ENCODE data around the gene FRS3.

Gene FRS3

DNA sequence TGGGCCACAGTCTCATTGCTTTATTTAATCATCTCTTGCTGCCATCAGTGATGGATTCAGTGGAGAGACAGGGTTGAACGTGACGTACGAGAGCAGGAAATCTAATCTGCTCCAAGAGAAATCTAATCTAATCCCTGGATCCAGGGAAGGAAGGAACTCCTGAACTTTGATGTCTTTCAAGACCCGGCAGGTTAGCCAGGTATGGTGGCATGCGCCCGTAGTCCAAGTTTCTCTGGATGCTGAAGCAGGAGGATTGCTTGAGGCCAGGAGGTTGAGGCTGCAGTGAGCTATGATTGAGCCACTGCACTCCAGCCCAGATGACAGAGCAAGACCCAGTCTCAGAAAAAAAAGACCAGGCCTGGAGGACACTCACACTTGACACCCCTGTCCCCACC lies 21.1 kb downstream of the FRS3 start:
- H3K9ac ChIP-seq, result no peak overlapping the region
- H3K4me1 ChIP-seq, result peaks cover 37% of the 10 kb centered on the region
- no peaks in the 10 kb centered on the region for H3K27me3 ChIP-seq

DNA sequence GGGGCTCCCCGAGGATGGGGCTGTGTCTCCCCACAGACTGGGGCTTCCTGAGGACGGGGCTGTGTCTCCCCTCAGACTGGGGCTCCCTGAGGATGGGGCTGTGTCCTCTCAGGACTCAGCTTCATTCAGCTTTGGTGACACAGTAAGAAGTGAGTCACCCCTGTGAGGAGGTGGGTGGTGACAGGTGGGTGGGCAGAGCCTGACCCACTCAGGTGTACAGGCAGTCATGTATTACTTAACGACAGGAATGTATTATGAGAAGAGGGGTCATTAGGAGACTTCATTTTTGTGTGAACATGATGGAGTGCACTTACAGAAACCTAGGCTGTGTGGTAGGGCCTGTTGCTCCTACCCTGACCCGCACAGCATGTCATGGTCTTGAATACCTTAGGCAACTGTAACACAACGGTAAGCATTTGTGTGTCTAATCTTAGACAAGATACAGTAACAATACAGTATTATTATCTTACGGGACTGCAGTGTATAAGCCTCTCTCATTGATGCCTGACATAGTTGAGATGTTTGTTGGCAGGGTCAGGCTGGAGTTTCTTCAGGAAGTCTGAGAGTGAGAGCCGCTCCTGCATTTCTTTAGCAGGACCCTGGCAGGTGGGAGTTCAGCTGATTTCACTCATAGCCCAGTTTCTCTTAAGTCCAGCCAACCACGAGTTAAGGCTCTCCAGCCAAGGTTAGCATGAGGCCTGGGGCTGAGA lies 21.6 kb downstream of the FRS3 start:
- Histone ChIP-seq H3K4me3 (no peak overlapping the region), H3K27ac (0 out of 2 replicates have a peak overlapping the region, but pooled peaks have one; percentile 2), H3K4me1 (peaks cover 37% of the 10 kb centered on the region), H3K4me2 (peak overlapping the region; percentile 69; the same call in 1 of the 2 replicates), H3K9me3 (no peaks in the 10 kb centered on the region), H3K36me3 (no peaks in the 10 kb centered on the region), H4K20me1 (no peaks in the 10 kb centered on the region), H3K9ac (no peak overlapping the region), H3K27me3 (no peaks in the 10 kb centered on the region)
- no peak for TF ChIP-seq Cebpa-rat (IDR thresholded peaks at IDR 0.05)

More for the DNA sequence above, 21.1 kb downstream of the FRS3 start:
- Histone ChIP-seq H3K27ac (no peak overlapping the region), H4K20me1 (no peaks in the 10 kb centered on the region), H3K9me3 (no peaks in the 10 kb centered on the region), H3K36me3 (no peaks in the 10 kb centered on the region), H3K4me2 (no peak overlapping the region), H3K4me3 (no peak overlapping the region)
- no peak for TF ChIP-seq Cebpa-rat (IDR thresholded peaks at IDR 0.05)

DNA sequence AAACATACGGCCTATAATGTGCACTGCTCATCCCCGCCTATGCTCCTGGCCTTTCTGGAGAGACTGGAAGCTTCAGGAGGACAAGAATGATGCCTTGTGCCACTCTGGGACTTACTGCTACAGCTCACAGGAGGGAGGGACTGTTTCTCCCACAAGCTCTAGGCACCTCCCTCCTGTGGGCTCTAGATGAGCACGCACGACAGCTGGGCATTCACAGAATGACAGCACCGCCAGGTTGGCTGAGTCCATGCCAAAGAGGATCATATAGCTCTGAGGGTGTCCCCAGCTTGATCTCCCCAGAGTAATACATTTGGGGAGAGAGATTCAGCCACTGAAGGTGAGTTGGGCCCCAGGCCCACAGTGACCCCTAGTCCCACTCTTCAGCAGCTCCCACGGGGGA lies 22.4 kb downstream of the FRS3 start:
- H3K4me2 ChIP-seq, result peak overlapping the region; percentile 69

DNA sequence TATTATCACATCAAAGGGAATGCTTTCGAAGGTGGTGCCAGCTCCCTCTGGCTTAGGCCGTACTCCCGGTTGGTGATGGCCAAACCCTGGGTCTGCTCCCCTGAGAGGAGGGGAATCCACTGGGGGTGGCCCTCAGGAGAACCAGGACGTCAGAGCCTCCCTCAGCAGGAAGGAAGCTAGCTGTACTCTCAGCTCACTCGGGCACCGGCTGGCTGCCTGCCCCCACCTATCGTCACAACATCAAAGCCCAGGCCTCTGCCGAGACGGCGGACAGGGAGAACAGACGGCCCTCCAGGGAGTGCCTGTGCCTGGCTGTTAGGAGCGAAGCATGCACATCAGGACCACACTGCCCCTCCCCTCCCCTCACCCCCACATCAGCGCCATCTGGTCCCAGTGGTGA lies 23.3 kb downstream of the FRS3 start:
- peak overlapping the region; percentile 16; the same call in 1 of the 2 replicates for H3K9ac ChIP-seq
- TF ChIP-seq Cebpa-rat (IDR thresholded peaks at IDR 0.05), result no peak

More for the DNA sequence above, 22.4 kb downstream of the FRS3 start:
- no peaks in the 10 kb centered on the region for H4K20me1 ChIP-seq
- H3K9me3 ChIP-seq, result no peaks in the 10 kb centered on the region
- H3K9ac ChIP-seq, result no peak overlapping the region
- no peak for TF ChIP-seq Cebpa-rat (IDR thresholded peaks at IDR 0.05)
- H3K4me3 ChIP-seq, result no peak overlapping the region
- H3K27ac ChIP-seq, result 0 out of 2 replicates have a peak overlapping the region, but pooled peaks have one; percentile 2
- H3K27me3 ChIP-seq, result no peaks in the 10 kb centered on the region
- H3K36me3 ChIP-seq, result no peaks in the 10 kb centered on the region
- peaks cover 37% of the 10 kb centered on the region for H3K4me1 ChIP-seq

DNA sequence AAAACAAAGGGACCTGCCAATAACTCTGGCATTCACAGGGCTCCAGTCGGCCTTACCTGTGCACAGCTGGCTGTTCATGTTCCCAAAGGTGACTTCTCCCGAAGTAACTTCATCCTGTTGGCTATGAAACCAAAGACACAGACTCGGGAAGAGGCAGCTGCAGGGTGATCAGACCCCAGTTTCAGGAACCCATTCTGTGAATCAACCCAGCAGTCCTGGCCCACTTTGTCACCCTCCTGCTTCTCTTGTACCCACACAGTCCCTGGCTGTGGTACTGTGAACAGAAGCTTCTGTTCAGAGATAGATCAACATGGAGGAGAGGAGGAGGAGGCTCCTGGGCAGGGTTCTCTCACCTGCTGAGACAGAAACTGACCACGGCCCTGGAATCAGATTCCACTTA lies 23.8 kb downstream of the FRS3 start:
- peak overlapping the region; percentile 63; the same call in 1 of the 2 replicates for H3K27ac ChIP-seq
- no peak overlapping the region for H3K4me3 ChIP-seq
- H4K20me1 ChIP-seq, result no peaks in the 10 kb centered on the region
- H3K27me3 ChIP-seq, result no peaks in the 10 kb centered on the region
- no peak for TF ChIP-seq Cebpa-rat (IDR thresholded peaks at IDR 0.05)
- no peaks in the 10 kb centered on the region for H3K36me3 ChIP-seq
- peak overlapping the region; percentile 69 for H3K4me2 ChIP-seq
- H3K9ac ChIP-seq, result peak overlapping the region; percentile 16; the same call in 1 of the 2 replicates
- H3K4me1 ChIP-seq, result peaks cover 37% of the 10 kb centered on the region
- H3K9me3 ChIP-seq, result no peaks in the 10 kb centered on the region

More for the DNA sequence above, 23.3 kb downstream of the FRS3 start:
- peak overlapping the region; percentile 63 for H3K27ac ChIP-seq
- peaks cover 37% of the 10 kb centered on the region for H3K4me1 ChIP-seq
- H3K27me3 ChIP-seq, result no peaks in the 10 kb centered on the region
- 0 out of 2 replicates have a peak overlapping the region, but pooled peaks have one; percentile 17 for H3K4me3 ChIP-seq
- no peaks in the 10 kb centered on the region for H3K9me3 ChIP-seq
- peak overlapping the region; percentile 69 for H3K4me2 ChIP-seq
- H4K20me1 ChIP-seq, result no peaks in the 10 kb centered on the region
- H3K36me3 ChIP-seq, result no peaks in the 10 kb centered on the region

DNA sequence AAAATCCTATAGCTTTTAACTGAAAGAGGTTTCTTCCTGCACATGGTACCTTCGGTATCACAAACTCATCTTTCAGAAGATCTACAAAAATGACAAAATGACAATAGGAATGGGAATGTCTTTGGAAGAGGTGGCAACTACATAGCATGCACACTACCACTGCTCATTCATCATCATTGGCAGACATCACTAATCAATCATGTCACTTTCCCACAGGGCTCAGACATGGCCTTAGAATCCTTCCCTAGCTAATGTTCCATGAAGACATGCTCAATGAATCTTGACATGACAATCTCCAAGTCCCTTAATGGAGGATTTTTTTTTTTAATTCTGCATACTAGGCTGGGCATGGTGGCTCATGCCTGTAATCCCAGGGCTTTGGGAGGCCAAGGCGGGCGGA lies 29.3 kb downstream of the FRS3 start:
- TF ChIP-seq Cebpa-rat (IDR thresholded peaks at IDR 0.05), result no peak
- H3K4me1 ChIP-seq, result 0 out of 2 replicates have a peak, but pooled peaks cover 5% of the 10 kb centered on the region

DNA sequence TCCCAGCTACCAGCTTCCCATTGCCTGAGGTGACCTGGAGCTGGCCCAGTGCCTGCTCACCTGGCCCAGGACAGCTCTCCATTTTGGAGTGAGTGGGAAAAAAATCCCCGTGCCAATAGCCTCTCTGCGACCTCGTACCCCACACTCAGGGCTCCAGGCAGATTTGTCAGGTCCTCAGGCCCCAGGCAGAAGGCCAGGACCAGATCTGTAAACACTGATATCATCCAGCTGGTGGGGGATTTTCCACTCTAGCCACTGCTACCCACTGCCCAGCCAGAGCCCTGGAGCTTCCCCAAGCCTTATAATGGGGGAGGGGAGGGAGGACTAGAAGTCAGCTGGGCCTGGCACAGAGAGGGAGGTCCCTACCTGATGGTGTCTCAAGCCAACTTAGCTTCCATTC lies 31.2 kb downstream of the FRS3 start:
- Histone ChIP-seq H3K9me3 (no peaks in the 10 kb centered on the region), H4K20me1 (no peaks in the 10 kb centered on the region), H3K9ac (no peak overlapping the region), H3K4me2 (no peak overlapping the region), H3K4me3 (no peak overlapping the region), H3K27me3 (no peaks in the 10 kb centered on the region), H3K27ac (no peak overlapping the region), H3K4me1 (peaks cover 13% of the 10 kb centered on the region; the same call in 1 of the 2 replicates), H3K36me3 (no peaks in the 10 kb centered on the region)
- no peak for TF ChIP-seq Cebpa-rat (IDR thresholded peaks at IDR 0.05)

More for the DNA sequence above, 29.3 kb downstream of the FRS3 start:
- H3K36me3 ChIP-seq, result no peaks in the 10 kb centered on the region
- H3K4me2 ChIP-seq, result no peak overlapping the region
- no peak overlapping the region for H3K27ac ChIP-seq
- H4K20me1 ChIP-seq, result no peaks in the 10 kb centered on the region
- H3K9me3 ChIP-seq, result no peaks in the 10 kb centered on the region
- no peak overlapping the region for H3K9ac ChIP-seq
- H3K27me3 ChIP-seq, result no peaks in the 10 kb centered on the region
- H3K4me3 ChIP-seq, result no peak overlapping the region

DNA sequence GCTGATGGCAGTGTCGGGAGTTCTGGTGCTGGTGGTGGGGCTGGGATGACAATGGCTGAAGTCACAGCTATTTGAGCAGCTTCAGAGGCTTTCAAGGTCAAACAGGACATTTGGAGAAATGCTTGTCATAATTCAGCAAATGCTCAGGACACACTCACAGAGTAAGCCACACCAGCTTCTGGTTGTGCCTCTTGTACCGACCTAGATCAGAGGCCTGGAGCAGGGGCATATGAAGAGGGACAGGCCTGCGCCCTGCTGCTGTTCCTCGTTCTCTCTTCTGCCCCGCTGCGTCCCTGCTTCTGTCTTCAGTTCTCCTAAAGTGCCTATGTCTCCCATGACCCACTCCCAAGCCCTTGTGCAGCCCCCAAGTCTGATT lies 31.6 kb downstream of the FRS3 start:
- no peak for TF ChIP-seq Cebpa-rat (IDR thresholded peaks at IDR 0.05)
- Histone ChIP-seq H3K4me3 (no peak overlapping the region), H3K9ac (no peak overlapping the region)

DNA sequence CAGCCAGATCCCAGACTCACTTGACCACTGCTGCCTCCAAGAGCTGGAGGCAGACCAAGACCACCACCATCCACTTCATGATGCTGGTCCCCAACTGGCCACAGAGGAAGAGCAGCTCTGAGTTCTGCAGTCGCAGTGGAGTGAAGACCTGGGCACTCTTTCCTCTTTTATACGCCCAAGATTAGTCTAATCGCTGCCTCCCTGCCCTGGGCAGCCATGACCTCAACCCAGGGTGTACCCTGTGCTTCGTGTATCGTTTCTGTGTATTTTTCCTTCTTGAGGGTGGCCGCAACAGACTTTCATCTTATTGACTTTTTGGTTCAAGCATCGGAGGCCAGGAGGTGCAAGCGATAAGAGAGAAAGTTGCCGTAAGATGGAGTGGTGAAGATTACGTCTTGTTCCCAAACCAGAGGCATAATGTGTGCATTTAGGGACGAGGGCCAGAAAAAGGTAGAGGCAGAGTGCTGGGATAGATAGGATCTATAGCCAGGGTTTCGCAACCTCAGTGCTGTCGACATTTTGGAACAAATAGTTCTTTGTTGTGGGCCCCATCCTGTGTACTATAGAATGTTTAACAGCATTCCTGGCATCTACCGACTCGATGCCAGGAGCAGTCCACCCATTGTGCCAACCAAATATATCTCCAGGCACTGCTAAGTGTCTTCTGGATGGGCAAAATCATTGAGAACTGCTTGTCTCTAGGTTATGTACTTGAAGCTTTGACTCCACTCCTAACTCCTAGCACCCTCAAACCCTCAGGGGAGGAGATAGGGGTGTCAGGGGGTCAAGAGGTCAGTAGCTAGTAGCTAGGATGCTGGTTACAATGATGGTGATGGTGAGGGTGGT lies 32.2 kb downstream of the FRS3 start, which contains the start of gene PGC:
Gene PGC, minus strand, starts transcription at position 142 of the 846 bp plus-strand sequence. Its CDS starts 63 bp downstream, at position 79.
- peak; percentile 21; the same call in 1 of the 2 replicates for TF ChIP-seq Cebpa-rat (IDR thresholded peaks at IDR 0.05)
- no peak within 1 kb of the TSS for H3K4me3 ChIP-seq
- no peak within 1 kb of the TSS for H3K27ac ChIP-seq
- H3K36me3 ChIP-seq, result no peaks in the 10 kb centered on the region
- H3K4me2 ChIP-seq, result no peak within 1 kb of the TSS
- peaks cover 13% of the 10 kb centered on the region; the same call in 1 of the 2 replicates for H3K4me1 ChIP-seq
- no peaks in the 10 kb centered on the region for H4K20me1 ChIP-seq
- no peaks in the 10 kb centered on the region for H3K27me3 ChIP-seq
- H3K9ac ChIP-seq, result no peak within 1 kb of the TSS
- H3K9me3 ChIP-seq, result no peaks in the 10 kb centered on the region

More for the DNA sequence above, 31.6 kb downstream of the FRS3 start:
- Histone ChIP-seq H3K36me3 (no peaks in the 10 kb centered on the region), H3K9me3 (no peaks in the 10 kb centered on the region), H3K4me1 (peaks cover 13% of the 10 kb centered on the region; the same call in 1 of the 2 replicates), H3K4me2 (no peak overlapping the region), H4K20me1 (no peaks in the 10 kb centered on the region), H3K27me3 (no peaks in the 10 kb centered on the region), H3K27ac (no peak overlapping the region)
